Mucosa of descending colon (tissue), 3 donors: ENCODE measurements around the gene STAM. TPM values are rescaled to one million over a fixed set of nuclear protein-coding genes. Genes with fewer than 3 reads are reported as not detected.

Source experiments
- ATAC-seq: fragments of 200-7000 bp; cut with Tn5 transposase; one replicate; pipeline ENCODE4 v1.9.1; 2020; ENCODE audit warnings: mild to moderate bottlenecking, moderate library complexity
- DNase-seq, 3 donors: peaks; one replicate each; pipeline ENCODE4 v3.0.0-alpha.2; 2020
- H3K36me3 ChIP-seq: fragments of 200-600 bp; one replicate; pipeline ENCODE4 v1.8.0; 2021; ENCODE audit warnings: low read depth, mild to moderate bottlenecking
- H3K4me1 ChIP-seq: fragments of 200-600 bp; one replicate; pipeline ENCODE4 v1.8.0; 2021; ENCODE audit warnings: low read depth, mild to moderate bottlenecking
- H3K4me3 ChIP-seq: fragments of 200-600 bp; one replicate; pipeline ENCODE4 v1.8.0; 2021; ENCODE audit warnings: mild to moderate bottlenecking
- H3K9me3 ChIP-seq: fragments of 200-600 bp; one replicate; pipeline ENCODE4 v1.8.0; 2021; ENCODE audit warnings: mild to moderate bottlenecking
- intact Hi-C, 2 donors: fragments of 100-400 bp; cut with DNase I in 1 of 2; cut with micrococcal nuclease in 1 of 2; formaldehyde crosslinking; loops; one replicate each; pipeline versions ENCODE4 v1.11.0 to v1.11.1; 2022; cut with DNase I, micrococcal nuclease
- total RNA-seq, 3 donors: library from RNA; stranded (reverse); fragmentation: NEBNext Ultra II Directional in 2 of 3; extraction: Animal tissue kit (Norgen Biotek cat#: 25700) in 2 of 3; gene quantifications; one replicate each; pipeline versions ENCODE4 v1.2.1 to v1.2.4, GENCODE V29; 2021 to 2023
- TF ChIP-seq, protein P1 (sequence below): fragments of 200-600 bp; IDR thresholded peaks from one replicate; pipeline ENCODE4 v1.8.0; 2022; ENCODE audit warnings: antibody characterized with exemption, mild to moderate bottlenecking
- donor health status: DM: no; HTN: no; CAD: no; lungs with moderate emphysema.
- donor health status: DM: no; HTN: no; CAD: no.
- donor health status: DM: no; HTN: yes; CAD: no.

The STAM gene
- total RNA-seq, 3 donors from 2014 or later, result 16.4 to 17.8 (median 17.6) TPM

- peak in 1 of 3 donors; percentile 13 for DNase-seq
Observed at GRCh38 chr10:17648243-17649035, 4.5 kb downstream of the STAM start.

GRCh38 chr10:17649052-17649451, 5.1 kb downstream of the STAM start:
- TF ChIP-seq, protein P1, sequence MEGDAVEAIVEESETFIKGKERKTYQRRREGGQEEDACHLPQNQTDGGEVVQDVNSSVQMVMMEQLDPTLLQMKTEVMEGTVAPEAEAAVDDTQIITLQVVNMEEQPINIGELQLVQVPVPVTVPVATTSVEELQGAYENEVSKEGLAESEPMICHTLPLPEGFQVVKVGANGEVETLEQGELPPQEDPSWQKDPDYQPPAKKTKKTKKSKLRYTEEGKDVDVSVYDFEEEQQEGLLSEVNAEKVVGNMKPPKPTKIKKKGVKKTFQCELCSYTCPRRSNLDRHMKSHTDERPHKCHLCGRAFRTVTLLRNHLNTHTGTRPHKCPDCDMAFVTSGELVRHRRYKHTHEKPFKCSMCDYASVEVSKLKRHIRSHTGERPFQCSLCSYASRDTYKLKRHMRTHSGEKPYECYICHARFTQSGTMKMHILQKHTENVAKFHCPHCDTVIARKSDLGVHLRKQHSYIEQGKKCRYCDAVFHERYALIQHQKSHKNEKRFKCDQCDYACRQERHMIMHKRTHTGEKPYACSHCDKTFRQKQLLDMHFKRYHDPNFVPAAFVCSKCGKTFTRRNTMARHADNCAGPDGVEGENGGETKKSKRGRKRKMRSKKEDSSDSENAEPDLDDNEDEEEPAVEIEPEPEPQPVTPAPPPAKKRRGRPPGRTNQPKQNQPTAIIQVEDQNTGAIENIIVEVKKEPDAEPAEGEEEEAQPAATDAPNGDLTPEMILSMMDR, result no peak
- Histone ChIP-seq H3K4me1 (peaks cover 17% of the 10 kb centered on the region), H3K4me3 (no peak overlapping the region), H3K9me3 (peaks cover 6% of the 10 kb centered on the region), H3K36me3 (no peaks in the 10 kb centered on the region)
- intact Hi-C loops, result no loop called here
- no peak for ATAC-seq
- no peak for DNase-seq

More at GRCh38 chr10:17648243-17649035, 4.5 kb downstream of the STAM start:
- Histone ChIP-seq H3K4me3 (no peak overlapping the region), H3K36me3 (no peaks in the 10 kb centered on the region), H3K4me1 (peaks cover 17% of the 10 kb centered on the region), H3K9me3 (peaks cover 5% of the 10 kb centered on the region)
- TF ChIP-seq, protein P1, result no peak
- intact Hi-C loops, result no loop called here
- no peak for ATAC-seq

- Histone ChIP-seq H3K4me3 (no peak overlapping the region), H3K9me3 (peaks cover 6% of the 10 kb centered on the region), H3K4me1 (peaks cover 15% of the 10 kb centered on the region), H3K36me3 (no peaks in the 10 kb centered on the region)
- ATAC-seq (no peak), DNase-seq (no peak)
- intact Hi-C loops, result no loop called here
- TF ChIP-seq, protein P1, result no peak
Observed at GRCh38 chr10:17649836-17650235, 5.9 kb downstream of the STAM start.

- intact Hi-C loops, result no loop called here
- peaks cover 10% of the 10 kb centered on the region for H3K4me1 ChIP-seq
- H3K4me3 ChIP-seq, result no peak overlapping the region
- H3K36me3 ChIP-seq, result no peaks in the 10 kb centered on the region
- TF ChIP-seq, protein P1, result no peak
- peaks cover 6% of the 10 kb centered on the region for H3K9me3 ChIP-seq
- DNase-seq (no peak), ATAC-seq (no peak)
Observed at GRCh38 chr10:17650416-17650815, 6.5 kb downstream of the STAM start.

DNA sequence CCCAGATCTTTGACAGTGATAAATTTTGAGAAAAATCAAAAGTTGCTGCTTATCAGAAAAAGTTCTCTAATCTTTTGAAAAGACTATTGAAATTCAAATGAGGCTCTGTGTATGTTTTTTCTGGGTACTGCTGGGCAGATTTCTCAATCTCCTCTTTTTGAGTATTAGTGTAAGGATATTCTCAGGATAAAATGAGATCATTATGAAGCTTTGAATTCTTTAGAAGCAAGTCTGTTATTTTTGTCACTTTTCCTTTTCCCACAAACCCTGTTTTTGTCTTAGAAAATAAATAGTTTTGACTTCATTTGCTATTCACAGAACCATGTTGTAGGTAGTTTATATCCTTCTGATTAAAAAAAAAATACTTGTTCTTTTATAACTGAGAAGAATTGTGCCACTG, 7.9 kb downstream of the STAM start:
- DNase-seq (no peak), ATAC-seq (no peak)
- no peaks in the 10 kb centered on the region for H3K36me3 ChIP-seq
- no peaks in the 10 kb centered on the region for H3K4me1 ChIP-seq
- H3K4me3 ChIP-seq, result no peak overlapping the region
- peaks cover 6% of the 10 kb centered on the region for H3K9me3 ChIP-seq
- intact Hi-C loops, result no loop called here
- TF ChIP-seq, protein P1, result no peak
